ENCODE measurements around the gene PTBP3.
"Not testable (repeated sequence)": the region's sequence is repeated elsewhere in the genome, so short reads cannot be mapped to it uniquely, and the experiment has no call there.

Gene PTBP3

GRCh38 chr9:112271466-112272098 is 61.8 kb downstream of the PTBP3 start:
- no peak for DNase-seq

GRCh38 chr9:112268413-112268812 is 65.0 kb downstream of the PTBP3 start:
- no peak for DNase-seq

GRCh38 chr9:112267086-112267485 is 66.3 kb downstream of the PTBP3 start:
- DNase-seq = not testable (repeated sequence)

GRCh38 chr9:112265391-112265790 is 68.0 kb downstream of the PTBP3 start:
- DNase-seq = no peak

- DNase-seq = no peak
These were observed 70.8 kb downstream of the PTBP3 start for GRCh38 chr9:112262577-112262976.

- DNase-seq = no peak
These were observed 72.3 kb downstream of the PTBP3 start for GRCh38 chr9:112261133-112261532.

- no peak for DNase-seq
These were observed 75.3 kb downstream of the PTBP3 start for GRCh38 chr9:112258106-112258505.

- DNase-seq = no peak
These were observed 81.2 kb downstream of the PTBP3 start for GRCh38 chr9:112252194-112252593.

GRCh38 chr9:112249277-112249676 is 84.1 kb downstream of the PTBP3 start:
- no peak for DNase-seq

- DNase-seq = no peak
These were observed 84.7 kb downstream of the PTBP3 start for GRCh38 chr9:112248722-112249121.

- DNase-seq = no peak
These were observed 86.3 kb downstream of the PTBP3 start for GRCh38 chr9:112247090-112247489.

GRCh38 chr9:112245126-112245525 is 88.3 kb downstream of the PTBP3 start:
- no peak for DNase-seq

- DNase-seq = no peak
These were observed 91.1 kb downstream of the PTBP3 start for GRCh38 chr9:112242147-112242804.

- no peak for DNase-seq
These were observed 91.9 kb downstream of the PTBP3 start for GRCh38 chr9:112241491-112241890.

GRCh38 chr9:112239708-112240107 is 93.7 kb downstream of the PTBP3 start:
- DNase-seq = no peak

GRCh38 chr9:112239284-112239683 is 94.1 kb downstream of the PTBP3 start:
- no peak for DNase-seq

GRCh38 chr9:112234779-112235178 is 98.6 kb downstream of the PTBP3 start:
- DNase-seq = no peak

- DNase-seq = no peak
These were observed 99.7 kb downstream of the PTBP3 start for GRCh38 chr9:112233769-112234168.

- no peak for DNase-seq
These were observed 101.2 kb downstream of the PTBP3 start for GRCh38 chr9:112232233-112232632.

- DNase-seq = no peak
These were observed 107.3 kb downstream of the PTBP3 start for GRCh38 chr9:112226091-112226490.

- DNase-seq = no peak
These were observed 108.8 kb downstream of the PTBP3 start for GRCh38 chr9:112224401-112225289.

- no peak for DNase-seq
These were observed 114.5 kb downstream of the PTBP3 start for GRCh38 chr9:112218908-112219307.

Measured in nucleus accumbens (tissue), 56 donors.